ENCODE results near the gene BHLHE40. TPM values are rescaled to one million over a fixed set of nuclear protein-coding genes. Genes with fewer than 3 reads are reported as not detected.
A peak's percentile ranks its signal among the peaks of the same experiment; 100 is the strongest.

BHLHE40 gene
- total and polyA plus RNA-seq, 7 donors, result 11.1 to 81.9 (median 22.2) TPM

GRCh38 chr3:5022187-5022965, 43.1 kb downstream of the BHLHE40 start:
- Histone ChIP-seq H3K9me3 (no peaks in the 10 kb centered on the region), H3K36me3 (no peaks in the 10 kb centered on the region), H3K4me1 (peaks cover 0 to 18% (median 11%) of the 10 kb centered on the region in 4 donors), H3K27me3 (no peaks in the 10 kb centered on the region), H3K27ac (peak overlapping the region in 2 of 4 donors; percentile 47 to 69), H3K4me3 (no peak overlapping the region)
- TF ChIP-seq EP300 (IDR thresholded peaks at IDR 0.05) (no peak), CTCF (IDR thresholded peaks at IDR 0.05) (no peak), POLR2AphosphoS5 (IDR thresholded peaks at IDR 0.05) (no peak), POLR2A (IDR thresholded peaks at IDR 0.05) (no peak)
- DNase-seq, result no peak
- 80 to 82% methylated on average over 6 of the region's 6 CpGs for WGBS, 2 donors
- intact Hi-C loops (cut with DNase I), result no loop called here

GRCh38 chr3:5022966-5023776, 43.9 kb downstream of the BHLHE40 start:
- Histone ChIP-seq H3K4me3 (no peak overlapping the region), H3K27ac (peak overlapping the region; percentile 5 to 69 (median 52)), H3K27me3 (no peaks in the 10 kb centered on the region), H3K36me3 (no peaks in the 10 kb centered on the region), H3K9me3 (no peaks in the 10 kb centered on the region), H3K4me1 (peaks cover 0 to 18% (median 9%) of the 10 kb centered on the region in 4 donors)
- peak; percentile 87 for DNase-seq
- TF ChIP-seq POLR2A (IDR thresholded peaks at IDR 0.05) (no peak), POLR2AphosphoS5 (IDR thresholded peaks at IDR 0.05) (peak in 3 of 4 donors; percentile 8 to 71 (median 9)), EP300 (IDR thresholded peaks at IDR 0.05) (peak in 1 of 4 donors; percentile 46)
- WGBS, 2 donors, result 81 to 82% methylated on average over 15 of the region's 15 CpGs
- intact Hi-C loops (cut with DNase I), result no loop called here

- H3K27ac ChIP-seq, result peak overlapping the region; percentile 5 to 69 (median 52)
- H3K36me3 ChIP-seq, result no peaks in the 10 kb centered on the region
- TF ChIP-seq POLR2AphosphoS5 (IDR thresholded peaks at IDR 0.05), result no peak
- TF ChIP-seq POLR2A (IDR thresholded peaks at IDR 0.05), result no peak
- TF ChIP-seq CTCF (IDR thresholded peaks at IDR 0.05), result no peak
- TF ChIP-seq EP300 (IDR thresholded peaks at IDR 0.05), result no peak
- DNase-seq, result peak; percentile 45
- H3K9me3 ChIP-seq, result no peaks in the 10 kb centered on the region
- 90 to 95% methylated on average over 9 of the region's 9 CpGs for WGBS, 2 donors
- no peaks in the 10 kb centered on the region for H3K27me3 ChIP-seq
- H3K4me3 ChIP-seq, result no peak overlapping the region
- H3K4me1 ChIP-seq, result peaks cover 0 to 18% (median 7%) of the 10 kb centered on the region in 4 donors
- intact Hi-C loops (cut with DNase I), result no loop called here
Observed at GRCh38 chr3:5023777-5024346, 44.6 kb downstream of the BHLHE40 start.

- WGBS, 2 donors, result 51 to 61% methylated on average over 5 of the region's 5 CpGs
- intact Hi-C loops (cut with DNase I), result loop anchor here (2.0 kb wide), 2 partner anchors 39 to 305 kb away; no protein-coding TSS in a partner anchor
- Histone ChIP-seq H3K27ac (peak overlapping the region; percentile 68 to 91 (median 78)), H3K4me3 (peak overlapping the region in 3 of 4 donors; percentile 54 to 64 (median 58)), H3K9me3 (no peaks in the 10 kb centered on the region), H3K4me1 (peaks cover 0 to 18% (median 7%) of the 10 kb centered on the region in 4 donors), H3K27me3 (no peaks in the 10 kb centered on the region), H3K36me3 (no peaks in the 10 kb centered on the region)
- no peak for DNase-seq
- TF ChIP-seq CTCF (IDR thresholded peaks at IDR 0.05) (no peak), POLR2AphosphoS5 (IDR thresholded peaks at IDR 0.05) (no peak), POLR2A (IDR thresholded peaks at IDR 0.05) (no peak), EP300 (IDR thresholded peaks at IDR 0.05) (no peak)
Observed at GRCh38 chr3:5026046-5026362, 46.8 kb downstream of the BHLHE40 start.

- Histone ChIP-seq H3K27ac (no peak overlapping the region), H3K9me3 (no peaks in the 10 kb centered on the region), H3K36me3 (no peaks in the 10 kb centered on the region), H3K27me3 (no peaks in the 10 kb centered on the region), H3K4me1 (peaks cover 0 to 10% (median 7%) of the 10 kb centered on the region in 4 donors), H3K4me3 (no peak overlapping the region)
- WGBS, 2 donors, result 87 to 96% methylated on average over 1 of the region's 1 CpG
- TF ChIP-seq CTCF (IDR thresholded peaks at IDR 0.05) (no peak), POLR2AphosphoS5 (IDR thresholded peaks at IDR 0.05) (no peak), POLR2A (IDR thresholded peaks at IDR 0.05) (no peak), EP300 (IDR thresholded peaks at IDR 0.05) (no peak)
- intact Hi-C loops (cut with DNase I), result no loop called here
- no peak for DNase-seq
Observed at GRCh38 chr3:5029715-5030114, 50.5 kb downstream of the BHLHE40 start.

Measured in sigmoid colon (tissue), 7 donors.